Left renal pelvis (tissue), 4 donors: ENCODE data around the gene ATP13A2. TPM values are rescaled to one million over a fixed set of nuclear protein-coding genes. Genes with fewer than 3 reads are reported as not detected.

Experiments
- DNase-seq, 4 donors: peaks; one replicate each; pipeline ENCODE4 v3.0.0-alpha.2; 2013; ENCODE audit warnings: low read depth in 4 of 4, low spot score in 3 of 4
- polyA plus RNA-seq, 4 donors: library from polyadenylated mRNA; unstranded; fragments of 120-200 nt; gene quantifications; one replicate each; pipeline ENCODE4 v1.2.1, GENCODE V29; 2013; ENCODE audit not compliant: insufficient read length in 4 of 4

ATP13A2 gene
- polyA plus RNA-seq, 4 donors: 25.5 to 38.0 (median 30.1) TPM

DNA sequence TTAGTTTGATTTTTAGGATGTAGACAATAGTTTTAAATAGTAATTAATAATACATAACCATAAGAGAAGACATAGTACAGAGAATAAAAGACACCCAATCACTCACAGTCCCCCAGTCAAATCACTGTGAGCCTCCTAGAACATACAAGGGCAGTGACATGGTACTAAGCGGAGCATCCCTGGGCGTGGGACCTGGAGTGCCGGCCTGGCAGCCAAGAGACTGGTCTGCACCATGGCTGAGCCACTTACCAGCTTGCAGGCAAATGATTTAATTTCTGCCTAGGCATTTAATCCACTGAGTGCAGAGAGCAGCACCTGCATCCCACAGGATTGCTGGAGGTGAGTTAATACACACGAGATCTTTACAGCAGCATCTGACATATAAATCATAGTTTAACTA, 21.8 kb upstream of the ATP13A2 start:
- DNase-seq: no peak

DNA sequence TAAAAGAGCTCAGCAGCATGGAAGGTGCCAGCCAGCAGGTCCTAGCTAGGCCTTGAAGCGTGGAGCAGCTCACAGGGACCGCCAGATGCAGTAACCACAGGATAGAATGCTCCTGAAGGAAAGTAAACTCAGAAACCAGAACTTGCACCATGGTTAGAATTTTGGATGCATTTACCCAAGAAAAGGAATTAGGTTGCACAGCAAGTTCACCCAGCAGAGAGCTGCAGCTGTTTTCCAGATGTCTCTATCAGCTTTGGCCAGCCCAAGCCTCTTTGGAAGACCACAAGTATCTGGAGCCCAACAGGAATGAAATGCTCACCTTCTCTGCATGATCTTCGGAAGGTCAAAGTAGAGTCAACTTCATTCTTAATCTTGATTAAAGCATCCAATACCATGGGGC, 21.0 kb upstream of the ATP13A2 start:
- DNase-seq: no peak

DNA sequence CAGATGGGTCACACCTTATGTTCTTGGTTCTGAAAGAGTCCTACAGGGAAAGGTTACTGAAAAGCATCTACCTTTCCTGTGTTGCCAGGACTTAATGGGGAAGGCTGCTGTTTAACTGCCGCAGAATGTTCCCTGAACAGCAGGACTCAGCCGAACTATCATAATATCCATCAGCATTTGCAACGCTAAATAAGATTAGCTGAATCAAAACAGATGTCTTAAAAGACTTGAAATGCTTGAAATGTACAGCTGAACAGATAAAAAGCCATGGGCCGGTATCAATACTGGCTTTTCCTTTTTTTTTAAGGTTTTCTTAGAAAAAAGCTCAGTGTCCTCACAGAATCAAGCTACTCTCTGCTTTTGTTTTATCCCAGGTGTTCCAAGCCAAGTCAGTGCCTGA, 19.7 kb upstream of the ATP13A2 start:
- no peak for DNase-seq

DNA sequence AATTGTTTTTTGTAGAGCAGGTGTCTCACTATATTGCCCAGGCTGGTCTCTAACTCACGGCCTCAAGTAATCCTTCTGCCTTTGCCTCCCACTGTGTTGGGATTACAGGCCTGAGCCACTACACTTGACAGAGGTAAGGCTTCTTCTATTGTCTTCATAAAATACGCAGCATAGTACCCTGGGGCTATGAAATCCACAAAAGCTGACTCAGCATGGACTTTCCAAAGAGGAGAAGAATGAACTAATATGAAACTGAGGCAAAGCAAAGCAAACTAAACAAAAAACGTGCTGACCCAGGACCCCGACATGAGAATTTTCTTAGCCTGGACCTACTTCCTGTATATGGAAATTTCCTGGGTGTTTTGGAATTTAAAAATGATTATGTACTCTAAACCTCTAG, 18.5 kb upstream of the ATP13A2 start:
- no peak for DNase-seq

DNA sequence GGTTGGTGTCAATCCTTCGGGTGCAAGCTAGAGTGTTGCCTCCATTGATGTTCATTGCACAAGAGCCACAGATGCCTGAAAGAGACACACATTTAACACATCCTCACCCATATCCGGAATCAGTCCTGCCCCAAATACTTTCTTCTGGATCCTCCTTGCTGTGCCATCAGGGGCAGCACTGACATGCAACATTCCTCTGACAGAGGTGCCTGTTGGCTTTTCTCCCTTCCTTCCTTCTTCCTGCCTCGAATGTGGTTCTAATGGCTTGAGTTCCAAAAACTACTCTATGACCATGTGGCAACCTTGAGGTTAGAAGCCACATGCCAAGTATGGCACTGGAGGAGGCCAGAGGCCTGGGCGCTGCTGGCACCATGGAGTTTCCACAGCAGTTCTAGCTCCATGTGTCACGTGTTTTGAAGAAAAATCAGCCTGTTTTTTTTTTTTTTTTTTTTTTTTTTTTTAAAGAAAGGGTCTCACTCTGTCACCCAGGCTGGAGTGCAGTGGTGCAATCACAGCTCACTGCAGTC, 17.0 kb upstream of the ATP13A2 start:
- no peak for DNase-seq

DNA sequence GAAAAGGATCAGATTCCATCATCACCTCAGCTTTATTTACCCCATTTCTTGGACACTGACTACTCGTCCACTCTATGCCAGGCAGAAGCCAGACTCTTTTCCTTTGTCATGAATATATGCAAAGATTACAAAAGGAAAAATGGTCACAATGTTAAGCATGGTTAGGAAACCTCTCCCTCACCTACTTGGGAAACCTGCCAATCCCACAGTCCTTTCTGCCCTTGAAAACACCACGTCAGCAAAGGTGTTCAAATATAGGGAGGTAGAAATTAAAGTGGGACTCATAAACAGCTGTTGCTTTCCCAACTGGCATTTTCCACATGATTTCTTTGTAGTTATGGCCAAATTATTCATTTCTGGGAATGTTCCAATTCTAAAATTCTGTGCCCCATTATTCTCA, 16.2 kb upstream of the ATP13A2 start:
- DNase-seq: no peak

DNA sequence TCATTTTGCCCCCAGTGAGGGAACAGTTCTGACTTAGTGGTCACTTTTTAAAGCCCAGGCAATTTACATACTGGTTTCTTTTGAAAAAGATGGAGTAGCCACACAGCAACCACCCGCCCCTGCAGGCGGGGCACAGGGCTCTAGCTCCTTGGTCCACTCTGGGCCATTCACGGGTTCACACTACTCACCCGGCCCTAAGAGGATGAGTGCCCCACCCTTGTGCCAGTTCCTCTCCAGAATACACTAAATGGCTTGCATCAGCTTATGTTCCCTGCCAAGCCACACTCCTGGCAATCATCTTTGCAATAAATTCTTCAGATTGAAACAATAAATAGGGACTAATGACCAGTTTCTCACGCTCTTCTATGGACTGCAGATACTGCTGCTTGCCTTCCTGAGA, 15.7 kb upstream of the ATP13A2 start:
- no peak for DNase-seq

DNA sequence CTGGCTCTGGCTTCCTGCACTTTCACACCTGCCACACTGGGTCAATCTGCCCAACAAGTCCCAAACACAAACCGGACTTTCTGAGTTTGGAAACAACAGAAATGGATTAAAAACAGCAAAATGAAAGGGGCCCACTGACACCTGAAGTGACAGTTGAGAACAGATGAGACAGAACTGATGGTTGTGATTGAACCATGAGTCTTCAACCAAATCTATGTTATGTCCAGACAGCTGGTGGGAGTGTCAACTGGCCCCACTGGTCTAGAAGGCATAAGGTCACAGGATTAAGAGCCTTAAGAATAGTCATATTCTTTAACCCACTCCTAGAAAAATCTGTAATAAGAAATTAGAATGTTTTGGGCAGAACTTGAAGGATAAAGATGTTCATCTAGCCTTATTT, 13.0 kb upstream of the ATP13A2 start:
- DNase-seq: no peak

DNA sequence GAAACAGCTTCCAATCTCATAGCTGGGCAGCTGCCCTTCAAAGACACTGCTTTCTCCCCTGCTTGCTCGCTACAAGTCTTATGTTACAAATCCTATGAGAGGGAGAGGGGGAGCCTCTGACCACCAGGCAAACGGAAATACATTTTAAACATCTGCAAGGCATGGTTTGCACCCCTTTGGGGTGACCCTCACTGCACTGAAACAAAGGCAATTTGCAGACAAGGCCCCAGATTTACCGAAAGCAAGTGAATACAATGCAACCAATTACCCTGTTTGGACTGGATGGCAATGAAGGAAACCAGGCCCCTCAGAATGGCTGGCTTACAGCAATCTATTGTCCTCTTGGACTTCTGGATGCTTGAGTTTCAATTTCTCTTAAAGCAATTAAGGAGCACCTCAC, 11.8 kb upstream of the ATP13A2 start:
- no peak for DNase-seq

DNA sequence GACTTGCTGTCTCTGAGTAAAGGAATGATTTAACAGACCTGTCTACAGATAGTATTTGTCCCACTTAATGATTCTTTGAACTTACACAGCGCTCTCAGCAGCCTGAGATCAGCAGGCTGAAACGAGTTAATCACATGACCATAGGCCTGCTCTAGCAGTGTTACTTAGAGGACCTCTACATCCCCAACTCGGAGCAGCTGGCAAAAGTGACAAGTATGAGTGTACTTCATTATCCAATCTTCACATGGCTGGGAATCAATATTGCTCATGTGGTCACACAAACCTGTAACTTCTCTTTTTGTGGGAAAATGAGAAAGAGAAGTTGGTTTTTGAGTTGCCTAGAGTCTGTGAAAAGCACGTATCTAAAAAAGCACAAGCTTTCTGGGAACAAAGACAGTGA, 11.4 kb upstream of the ATP13A2 start:
- no peak for DNase-seq

DNA sequence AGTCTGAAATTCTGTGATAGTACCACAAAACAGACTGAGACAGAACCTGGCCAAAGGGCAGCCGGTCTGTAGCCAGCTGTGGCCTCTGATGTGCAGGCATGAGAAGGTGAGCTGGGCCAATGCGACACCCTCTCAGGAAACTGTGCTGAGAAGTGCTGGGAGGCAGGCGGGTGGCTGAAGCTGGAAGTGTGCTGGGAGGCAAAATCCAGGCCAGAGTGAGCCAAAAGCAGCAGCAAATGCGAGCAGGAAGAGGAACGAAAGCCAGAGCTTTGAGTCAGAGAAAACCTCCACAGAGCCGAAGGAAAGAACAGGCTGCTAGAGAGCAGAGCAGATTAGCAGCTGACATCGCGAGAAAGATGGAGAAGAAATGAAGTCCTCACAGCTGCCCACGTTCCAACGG, 10.2 kb upstream of the ATP13A2 start:
- no peak for DNase-seq

DNA sequence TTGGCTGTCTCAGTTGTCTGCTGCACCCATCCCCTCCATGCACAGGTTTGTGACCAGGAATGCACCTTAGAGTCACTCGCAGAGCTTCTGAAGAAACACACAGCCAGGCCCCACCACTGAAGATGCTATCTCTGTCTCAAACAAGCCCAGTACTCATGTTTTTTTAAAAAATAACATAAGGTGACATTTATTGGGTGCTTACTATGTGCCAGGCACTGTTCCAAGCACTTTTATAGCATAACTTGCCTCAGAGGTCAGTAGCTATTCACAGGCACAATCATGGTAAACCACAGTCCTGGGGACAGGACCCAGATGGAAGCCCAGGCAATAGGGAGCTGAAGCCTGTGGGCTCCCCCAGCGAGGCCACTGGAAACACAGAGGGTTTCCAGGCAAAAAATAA, 8.8 kb upstream of the ATP13A2 start:
- DNase-seq: no peak

DNA sequence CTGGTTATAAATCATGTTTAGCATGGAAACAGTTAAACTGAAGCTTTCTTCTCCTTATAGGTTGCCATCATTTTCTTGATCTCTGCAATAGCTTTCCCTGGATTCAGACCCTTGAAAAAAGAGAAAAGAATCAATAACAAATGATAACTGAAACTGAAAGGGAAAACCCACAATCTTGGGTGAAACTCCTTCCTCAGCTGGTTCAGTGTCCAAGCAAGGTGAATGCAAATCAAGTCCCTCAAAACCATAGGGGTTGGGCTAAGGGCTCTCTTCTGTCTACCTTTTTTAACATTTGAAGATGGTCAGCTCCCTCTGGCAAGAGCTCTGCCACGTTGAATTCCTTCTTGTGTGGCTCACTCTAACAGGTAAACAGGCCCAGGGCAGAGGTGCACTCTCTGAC, 7.1 kb upstream of the ATP13A2 start:
- DNase-seq: no peak

DNA sequence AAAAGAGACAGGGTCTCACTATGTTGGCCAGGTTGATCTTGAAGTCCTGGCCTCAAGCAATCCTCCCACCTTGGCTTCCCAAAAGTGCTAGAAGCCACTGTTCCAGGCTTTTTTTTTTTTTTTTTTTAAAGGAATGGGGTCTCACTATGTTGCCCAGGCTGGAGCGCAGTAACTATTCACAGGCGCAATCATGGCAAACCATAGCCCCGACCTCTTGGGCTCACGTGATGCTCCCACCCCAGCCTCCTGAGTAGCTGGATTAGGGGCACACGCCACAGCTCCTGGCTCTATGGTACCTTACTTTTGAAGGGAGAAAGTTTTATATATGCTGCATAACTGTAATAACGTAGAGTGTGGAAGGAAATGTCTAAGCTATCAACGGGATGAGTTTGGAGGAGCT, 5.7 kb upstream of the ATP13A2 start:
- DNase-seq: no peak

DNA sequence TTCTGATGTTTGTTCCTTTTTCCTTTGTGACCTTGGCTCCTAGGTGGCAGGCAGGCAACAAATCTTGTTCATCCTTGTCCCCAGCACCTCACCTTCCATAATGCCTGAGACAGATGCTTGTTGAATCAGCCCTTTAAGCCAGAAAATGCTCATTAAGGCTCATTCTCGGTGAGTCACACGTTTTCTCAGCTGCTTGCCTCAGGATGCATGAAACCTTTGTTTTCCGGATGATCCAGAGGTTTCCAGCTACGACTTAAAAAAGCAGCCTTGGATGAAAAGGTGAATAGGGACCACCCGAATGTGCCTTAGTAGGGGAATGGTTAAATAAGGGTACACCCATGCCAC, 4.6 kb upstream of the ATP13A2 start:
- no peak for DNase-seq

DNA sequence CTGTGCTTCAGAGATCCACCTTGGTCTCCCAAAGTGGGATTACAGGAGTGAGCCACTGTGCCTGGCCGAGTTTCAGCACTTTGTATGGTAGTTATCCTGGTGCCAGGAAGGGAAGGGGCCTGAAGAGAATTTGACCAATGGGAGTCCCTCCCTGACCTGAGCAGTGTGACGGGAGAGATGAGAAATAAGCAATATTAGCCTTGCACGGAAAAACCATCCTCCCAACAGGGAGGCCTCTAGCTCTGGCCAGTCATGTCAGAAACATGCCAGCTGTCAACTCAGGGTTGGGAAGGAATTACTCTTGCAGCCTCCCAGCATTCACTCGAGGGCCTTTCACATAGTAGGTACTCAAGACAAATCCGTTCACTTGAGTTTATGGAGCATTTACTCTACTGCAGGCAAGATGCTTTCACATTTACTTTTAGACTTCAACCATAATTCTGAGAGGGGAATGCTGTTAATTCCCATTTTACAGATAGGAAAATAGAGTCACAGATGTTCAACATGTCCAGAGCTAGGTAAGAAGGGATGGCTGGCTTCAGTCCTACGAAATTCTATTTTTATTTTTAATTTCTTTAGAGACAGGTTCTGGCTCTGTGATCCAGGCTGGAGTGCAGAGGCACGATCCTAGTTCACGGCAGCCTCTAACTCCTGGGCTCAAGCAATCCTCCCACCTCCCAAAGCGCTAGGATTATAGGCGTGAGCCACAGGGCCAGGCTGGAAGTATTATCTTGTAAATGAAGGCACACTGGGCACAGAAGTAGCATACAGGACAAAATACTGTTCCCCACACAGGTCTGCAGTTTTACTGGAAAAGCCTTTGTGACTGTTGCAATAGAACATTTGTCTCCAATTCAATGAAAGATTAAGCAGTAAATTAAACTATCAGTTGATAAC, 3.2 kb upstream of the ATP13A2 start:
- DNase-seq: no peak

DNA sequence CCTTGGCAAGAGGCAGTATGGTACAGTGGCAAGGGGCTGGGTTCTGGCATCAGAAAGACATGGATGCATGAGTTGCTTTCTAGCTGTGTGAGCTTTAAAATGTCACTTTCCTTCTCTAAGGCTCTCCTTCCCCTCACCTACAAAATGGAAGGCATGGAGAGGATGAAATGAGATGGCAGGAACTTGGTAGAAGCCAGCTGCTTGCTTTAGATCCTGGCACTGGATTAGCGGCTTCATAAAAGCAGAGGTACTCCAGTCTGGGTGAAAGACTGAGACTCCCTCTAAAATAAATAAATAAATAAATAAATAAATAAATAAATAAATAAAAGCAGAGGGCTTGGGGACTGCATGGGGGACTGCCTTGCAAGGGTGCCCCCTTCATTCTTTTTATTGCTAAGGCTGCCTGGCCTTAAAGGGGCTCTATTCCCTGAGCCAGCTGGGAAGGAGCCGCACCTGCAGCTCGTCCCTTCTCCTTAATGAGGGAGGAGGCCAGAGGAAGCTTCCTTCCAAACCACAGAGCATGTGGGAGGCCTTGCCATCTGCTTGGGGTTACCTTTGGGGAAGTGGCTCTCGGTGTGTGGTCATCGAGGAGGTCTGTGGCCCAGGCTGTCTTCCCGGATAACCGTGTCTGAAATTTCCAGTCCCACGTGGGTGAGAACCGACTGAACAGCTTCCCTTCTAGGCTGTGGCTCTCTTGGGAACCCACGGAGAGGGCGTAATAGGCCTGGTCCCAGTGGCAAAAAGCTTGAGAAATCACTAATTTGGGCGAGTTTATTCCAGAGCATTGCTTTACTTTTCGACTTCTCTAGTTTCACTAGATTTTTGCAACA, 2.0 kb upstream of the ATP13A2 start:
- no peak for DNase-seq

DNA sequence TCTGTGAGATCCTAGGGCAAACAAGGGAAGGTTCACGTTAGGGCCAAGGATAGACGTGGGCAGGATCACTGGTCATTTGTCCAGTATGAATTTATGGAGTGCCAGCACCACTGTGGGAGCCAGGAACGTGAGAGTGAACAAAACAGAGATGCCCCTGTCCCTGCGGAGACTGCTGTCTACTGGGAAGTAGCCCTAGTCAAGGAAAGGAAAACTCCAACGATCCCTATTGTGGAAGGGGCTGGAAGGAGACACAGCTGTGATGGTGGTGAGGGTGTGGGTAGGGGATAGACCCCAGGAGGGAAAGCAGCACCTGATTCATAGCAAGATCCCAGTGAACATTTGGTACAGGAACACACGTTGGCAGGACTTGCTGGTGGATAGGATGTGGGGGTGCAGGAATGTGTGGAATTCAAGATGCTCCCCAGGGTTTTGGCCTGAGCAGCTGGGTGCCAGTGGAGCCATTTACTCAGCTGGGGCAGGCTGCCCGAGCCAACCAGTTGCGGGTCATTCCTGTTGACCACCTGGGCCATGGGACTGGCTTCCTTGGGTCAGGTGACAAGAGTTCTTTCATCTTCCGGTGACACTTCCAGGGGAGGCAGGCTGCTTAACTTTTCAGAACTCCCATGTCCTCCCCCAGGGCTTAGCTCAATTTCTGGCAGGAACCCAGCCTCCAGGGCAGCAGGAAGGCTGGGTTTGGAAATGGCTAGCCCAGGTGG, 1.2 kb upstream of the ATP13A2 start:
- no peak for DNase-seq

DNA sequence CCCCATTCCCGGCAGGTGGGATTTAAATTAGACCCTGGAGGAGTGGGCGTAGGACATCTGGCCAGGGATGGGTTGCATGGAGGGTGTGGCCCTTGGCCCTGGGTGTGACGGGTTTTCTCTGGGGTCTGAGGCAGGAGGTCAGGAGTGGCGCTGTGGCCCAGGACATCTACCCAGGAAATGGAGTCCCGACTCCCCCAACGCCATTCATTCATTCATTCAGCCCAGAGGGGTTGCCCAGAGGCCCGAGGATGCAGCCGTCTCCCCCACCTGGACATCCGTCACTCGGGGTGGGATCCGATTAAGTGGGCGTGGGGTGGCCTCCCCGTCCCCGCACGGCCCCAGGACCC, 663 bp downstream of the ATP13A2 start:
- DNase-seq: no peak

DNA sequence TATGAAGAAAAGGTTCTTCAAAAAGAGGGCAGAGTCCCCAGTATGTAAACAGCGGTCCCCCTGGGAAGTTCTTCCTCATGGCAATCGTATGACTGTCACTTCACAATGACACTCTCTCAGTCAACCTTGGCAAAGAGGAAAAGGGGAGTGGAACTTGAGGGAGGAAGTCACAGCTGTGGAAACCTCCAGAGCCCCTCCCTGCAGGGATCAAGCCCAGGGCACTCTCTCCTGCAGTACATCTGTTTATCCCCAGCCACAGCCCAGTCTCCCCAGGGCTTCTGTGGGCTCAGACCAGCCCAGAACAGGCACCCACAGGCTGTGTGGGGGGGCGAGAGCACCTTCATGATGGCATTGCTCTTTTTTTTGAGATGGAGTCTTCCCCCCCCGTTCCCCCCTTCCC, 2.0 kb downstream of the ATP13A2 start:
- no peak for DNase-seq

DNA sequence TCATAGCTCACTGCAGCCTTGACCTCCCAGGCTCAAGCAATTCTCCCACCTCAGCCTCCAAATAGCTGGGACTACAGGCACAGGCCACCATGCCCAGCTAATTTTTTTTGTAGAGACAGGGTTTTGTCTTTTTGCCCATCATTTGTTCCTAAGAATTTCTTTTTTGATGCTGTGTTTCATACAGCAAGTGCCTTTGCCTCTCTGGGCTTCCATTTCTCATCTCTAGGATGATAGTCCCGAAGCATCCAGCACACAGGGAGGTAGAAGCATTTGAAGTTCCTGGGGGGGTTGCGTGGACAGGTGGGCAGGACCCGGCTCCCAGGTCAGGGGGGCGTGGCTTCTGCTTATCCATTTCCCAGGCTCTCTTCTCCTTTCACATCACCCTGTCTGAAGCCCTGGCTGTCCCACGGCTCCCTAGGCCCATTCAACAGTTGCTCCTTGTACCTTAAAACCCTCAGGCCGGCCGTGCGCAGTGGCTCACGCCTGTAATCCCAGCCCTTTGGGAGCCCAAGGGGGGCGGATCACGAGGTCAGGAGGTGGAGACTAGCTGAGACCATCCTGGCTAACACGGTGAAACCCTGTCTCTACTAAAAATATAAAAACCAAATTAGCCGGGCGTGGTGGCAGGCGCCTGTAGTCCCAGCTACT, 3.4 kb downstream of the ATP13A2 start:
- DNase-seq: no peak
